HCT116 (cell line): ENCODE results near the gene DENR. TPM values are rescaled to one million over a fixed set of nuclear protein-coding genes. Genes with fewer than 3 reads are reported as not detected.

Experiments used
- ATAC-seq: fragments of 200-7000 bp; cut with Tn5 transposase; 2 replicates; pipeline ENCODE4 v1.9.1; 2020; ENCODE audit warnings: mild to moderate bottlenecking, moderate library complexity
- BruUV-seq: library from RNA; stranded (reverse); fragments of 400-500 nt; replicated peaks from 2 replicates; lab custom pipeline; 2021; lab: Mats Ljungman, UMichigan
- CTCF ChIA-PET: fragments of 300-600 bp; sonication (Branson Sonifier 250); formaldehyde crosslinking; loops from one replicate; lab custom pipeline; 2021; ENCODE audit warnings: antibody characterized with exemption; lab: Charles Lee
- POLR2A ChIA-PET: fragments of 300-600, 350-600 bp; sonication (Branson Sonifier 250); formaldehyde crosslinking; loops from one replicate; lab custom pipeline; 2021; ENCODE audit warnings: antibody characterized with exemption; lab: Charles Lee
- RAD21 ChIA-PET, 2 experiments: fragments of 300-600 bp; sonication (Branson Sonifier 250); formaldehyde crosslinking; loops; one replicate each; lab custom pipeline; 2023; ENCODE audit warnings: low total read pairs in 2 of 2; ENCODE audit not compliant: uncharacterized antibody in 2 of 2, unreplicated experiment in 2 of 2, low non-redundant PET in 1 of 2; lab: Charles Lee
- DNase-seq: peaks from one replicate; pipeline ENCODE4 v3.0.0-alpha.2; 2010; ENCODE audit warnings: low read depth, low spot score
- H2AFZ ChIP-seq: fragments of 200-600 bp; shearing (Covaris generic), sonication (generic); 2 replicates; pipeline ENCODE4 v1.6.1; 2017; ENCODE audit warnings: low read depth, mixed run types, mixed read lengths, antibody characterized with exemption, low read length; ENCODE audit not compliant: poor library complexity, severe bottlenecking
- H3K27ac ChIP-seq: 2 replicates; pipeline ENCODE4 v1.5.1; 2012; ENCODE audit warnings: low read depth, low read length
- H3K27me3 ChIP-seq: fragments of 200-600 bp; sonication (generic); 2 replicates; pipeline ENCODE4 v1.6.1; 2016; ENCODE audit warnings: mixed run types, low read length, mixed read lengths; ENCODE audit not compliant: insufficient read depth
- H3K36me3 ChIP-seq, 2 experiments: fragments of 200-500 bp in 1 of 2; fragments of 200-600 bp in 1 of 2; sonication (Bioruptor generic) in 1 of 2; sonication (generic) in 1 of 2; 2 replicates each; pipeline versions ENCODE4 v1.5.1 to v1.6.1; 2014 to 2016; ENCODE audit warnings: low read length in 2 of 2, inconsistent platforms in 1 of 2, mixed read lengths in 1 of 2, mixed run types in 1 of 2; ENCODE audit not compliant: insufficient read depth in 2 of 2, control insufficient read depth in 1 of 2
- H3K4me1 ChIP-seq, 2 experiments: fragments of 200-600 bp in 1 of 2; sonication (generic) in 1 of 2; 2 replicates each; pipeline versions ENCODE4 v1.5.1 to v1.6.1; 2012 to 2017; ENCODE audit warnings: low read length in 2 of 2, inconsistent platforms in 1 of 2, mild to moderate bottlenecking in 1 of 2, mixed read lengths in 1 of 2, mixed run types in 1 of 2, moderate library complexity in 1 of 2; ENCODE audit not compliant: insufficient read depth in 2 of 2, control insufficient read depth in 1 of 2
- H3K4me2 ChIP-seq: fragments of 200-600 bp; sonication (generic); 2 replicates; pipeline ENCODE4 v1.6.1; 2017; ENCODE audit warnings: mixed run types, low read length, mixed read lengths
- H3K4me3 ChIP-seq, 2 experiments: fragments of 200-600 bp in 1 of 2; sonication (generic) in 1 of 2; replicated peaks in 1 of 2; 2 replicates each; pipeline ENCODE4 v1.5.1; 2011 to 2016; ENCODE audit warnings: low read length in 2 of 2, control low read depth in 1 of 2, low read depth in 1 of 2, mild to moderate bottlenecking in 1 of 2, mixed read lengths in 1 of 2, mixed run types in 1 of 2
- H3K79me2 ChIP-seq: fragments of 200-600 bp; sonication (generic); 2 replicates; pipeline ENCODE4 v1.6.1; 2017; ENCODE audit warnings: mild to moderate bottlenecking, mixed run types, low read length, moderate library complexity, mixed read lengths; ENCODE audit not compliant: insufficient read depth
- H3K9ac ChIP-seq: fragments of 200-600 bp; sonication (generic); 2 replicates; pipeline ENCODE4 v1.6.1; 2016; ENCODE audit warnings: low read length, mixed read lengths
- H3K9me2 ChIP-seq: fragments of 200-600 bp; sonication (generic), shearing (Covaris generic); 2 replicates; pipeline ENCODE4 v1.6.1; 2017; ENCODE audit warnings: mixed run types, mild to moderate bottlenecking, moderate library complexity; ENCODE audit not compliant: insufficient read depth
- H3K9me3 ChIP-seq, 2 experiments: fragments of 200-500 bp in 1 of 2; fragments of 200-600 bp in 1 of 2; sonication (Bioruptor generic) in 1 of 2; sonication (generic) in 1 of 2; 2 replicates each; pipeline ENCODE4 v1.6.1; 2014 to 2017; ENCODE audit warnings: low read length in 2 of 2, mixed read lengths in 2 of 2, inconsistent platforms in 1 of 2, low read depth in 1 of 2, mild to moderate bottlenecking in 1 of 2, mixed run types in 1 of 2, moderate library complexity in 1 of 2; ENCODE audit not compliant: control insufficient read depth in 1 of 2, insufficient read depth in 1 of 2
- H4K20me1 ChIP-seq: fragments of 200-600 bp; sonication (generic), shearing (Covaris generic); 2 replicates; pipeline ENCODE4 v1.6.1; 2017; ENCODE audit warnings: mixed run types, mild to moderate bottlenecking, moderate library complexity; ENCODE audit not compliant: insufficient read depth
- CBX3 ChIP-seq: IDR thresholded peaks from 2 replicates; pipeline ENCODE4 v1.6.1; 2012; ENCODE audit warnings: low read depth
- EGR1 ChIP-seq: IDR thresholded peaks from 2 replicates; pipeline ENCODE4 v1.6.1; 2012; ENCODE audit warnings: low read depth
- EZH2 ChIP-seq: fragments of 200-600 bp; sonication (generic); IDR thresholded peaks from 2 replicates; pipeline ENCODE4 v1.6.1; 2017; ENCODE audit warnings: antibody characterized with exemption, mixed run types
- EZH2phosphoT487 ChIP-seq: fragments of 200-600 bp; IDR thresholded peaks from 2 replicates; pipeline ENCODE4 v1.6.1; 2018; ENCODE audit warnings: antibody characterized with exemption, borderline replicate concordance
- FOSL1 ChIP-seq: IDR thresholded peaks from 2 replicates; pipeline ENCODE4 v1.6.1; 2012; ENCODE audit warnings: low read depth
- JUND ChIP-seq: IDR thresholded peaks from 2 replicates; pipeline ENCODE4 v1.6.1; 2012
- RAD21 ChIP-seq: IDR thresholded peaks from 2 replicates; pipeline ENCODE4 v1.6.1; 2012; ENCODE audit warnings: low read depth, mild to moderate bottlenecking
- SIN3A ChIP-seq: IDR thresholded peaks from 2 replicates; pipeline ENCODE4 v1.6.1; 2012; ENCODE audit warnings: low read depth
- SRF ChIP-seq: IDR thresholded peaks from 2 replicates; pipeline ENCODE4 v1.6.1; 2012; ENCODE audit warnings: low read depth
- TCF7L2 ChIP-seq: IDR thresholded peaks from 2 replicates; pipeline ENCODE4 v1.7.0; 2011; ENCODE audit warnings: borderline replicate concordance, inconsistent platforms; ENCODE audit not compliant: insufficient read depth, insufficient read length; ENCODE audit errors: extremely low read depth
- ZFX ChIP-seq: fragments of 450-650 bp; IDR thresholded peaks from 2 replicates; pipeline ENCODE4 v1.6.1; 2017
- intact Hi-C: fragments of 100-400 bp; cut with micrococcal nuclease; formaldehyde crosslinking; loops from 2 replicates; pipeline ENCODE4 v1.10.0; 2022
- total RNA-seq: library from RNA; stranded (reverse); gene quantifications from one replicate; pipeline ENCODE4 v1.2.1, GENCODE V29; 2021; ENCODE audit not compliant: unreplicated experiment
- TF ChIP-seq, protein P1 (sequence below): IDR thresholded peaks from 2 replicates; pipeline ENCODE4 v1.6.1; 2012; ENCODE audit warnings: low read depth
- TF ChIP-seq, protein P2 (sequence below): IDR thresholded peaks from 2 replicates; pipeline ENCODE4 v1.6.1; 2011; ENCODE audit warnings: mild to moderate bottlenecking, low read length, moderate library complexity; ENCODE audit not compliant: insufficient replicate concordance; ENCODE audit errors: extremely low read depth
- TF ChIP-seq, protein P3 (sequence below): IDR thresholded peaks from 2 replicates; pipeline ENCODE4 v1.6.1; 2012

DENR gene
- total RNA-seq, 1 experiment from 2014 or later: 59.1 TPM

DNA sequence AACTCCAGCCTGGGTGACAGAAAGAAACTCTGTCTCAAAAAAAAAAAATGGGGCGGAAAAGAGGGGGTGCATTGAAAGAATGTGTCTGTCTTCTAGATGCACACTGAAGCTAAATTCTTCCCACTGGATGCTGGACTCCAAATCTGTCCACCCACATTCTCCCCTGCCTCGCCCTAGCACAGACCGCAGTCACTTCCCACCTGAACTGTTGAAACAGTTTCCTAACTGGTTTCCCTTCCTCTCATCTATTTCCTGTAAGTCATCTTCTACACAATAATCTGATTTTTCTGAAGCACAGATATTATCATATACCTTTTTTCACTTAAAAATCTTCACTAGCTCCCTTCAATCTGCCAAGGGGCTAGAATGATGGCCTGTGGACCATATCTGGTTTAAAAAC is 20.5 kb upstream of the DENR start:
- no peaks in the 10 kb centered on the region for H3K79me2 ChIP-seq
- H3K27me3 ChIP-seq: no peaks in the 10 kb centered on the region
- H3K4me3 ChIP-seq: no peak overlapping the region
- RAD21 ChIA-PET: interaction anchor here in 1 of 2 experiments (0.8 kb wide), 1 partner anchor 154 kb away, joined by 3 read pairs; no protein-coding TSS in a partner anchor
- H3K4me1 ChIP-seq: no peaks in the 10 kb centered on the region
- H2AFZ ChIP-seq: no peak overlapping the region
- no peak overlapping the region for H3K9ac ChIP-seq
- TF ChIP-seq, protein P1, sequence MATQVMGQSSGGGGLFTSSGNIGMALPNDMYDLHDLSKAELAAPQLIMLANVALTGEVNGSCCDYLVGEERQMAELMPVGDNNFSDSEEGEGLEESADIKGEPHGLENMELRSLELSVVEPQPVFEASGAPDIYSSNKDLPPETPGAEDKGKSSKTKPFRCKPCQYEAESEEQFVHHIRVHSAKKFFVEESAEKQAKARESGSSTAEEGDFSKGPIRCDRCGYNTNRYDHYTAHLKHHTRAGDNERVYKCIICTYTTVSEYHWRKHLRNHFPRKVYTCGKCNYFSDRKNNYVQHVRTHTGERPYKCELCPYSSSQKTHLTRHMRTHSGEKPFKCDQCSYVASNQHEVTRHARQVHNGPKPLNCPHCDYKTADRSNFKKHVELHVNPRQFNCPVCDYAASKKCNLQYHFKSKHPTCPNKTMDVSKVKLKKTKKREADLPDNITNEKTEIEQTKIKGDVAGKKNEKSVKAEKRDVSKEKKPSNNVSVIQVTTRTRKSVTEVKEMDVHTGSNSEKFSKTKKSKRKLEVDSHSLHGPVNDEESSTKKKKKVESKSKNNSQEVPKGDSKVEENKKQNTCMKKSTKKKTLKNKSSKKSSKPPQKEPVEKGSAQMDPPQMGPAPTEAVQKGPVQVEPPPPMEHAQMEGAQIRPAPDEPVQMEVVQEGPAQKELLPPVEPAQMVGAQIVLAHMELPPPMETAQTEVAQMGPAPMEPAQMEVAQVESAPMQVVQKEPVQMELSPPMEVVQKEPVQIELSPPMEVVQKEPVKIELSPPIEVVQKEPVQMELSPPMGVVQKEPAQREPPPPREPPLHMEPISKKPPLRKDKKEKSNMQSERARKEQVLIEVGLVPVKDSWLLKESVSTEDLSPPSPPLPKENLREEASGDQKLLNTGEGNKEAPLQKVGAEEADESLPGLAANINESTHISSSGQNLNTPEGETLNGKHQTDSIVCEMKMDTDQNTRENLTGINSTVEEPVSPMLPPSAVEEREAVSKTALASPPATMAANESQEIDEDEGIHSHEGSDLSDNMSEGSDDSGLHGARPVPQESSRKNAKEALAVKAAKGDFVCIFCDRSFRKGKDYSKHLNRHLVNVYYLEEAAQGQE: no peak
- TF ChIP-seq SIN3A: no peak
- TF ChIP-seq TCF7L2: no peak
- TF ChIP-seq, protein P2, sequence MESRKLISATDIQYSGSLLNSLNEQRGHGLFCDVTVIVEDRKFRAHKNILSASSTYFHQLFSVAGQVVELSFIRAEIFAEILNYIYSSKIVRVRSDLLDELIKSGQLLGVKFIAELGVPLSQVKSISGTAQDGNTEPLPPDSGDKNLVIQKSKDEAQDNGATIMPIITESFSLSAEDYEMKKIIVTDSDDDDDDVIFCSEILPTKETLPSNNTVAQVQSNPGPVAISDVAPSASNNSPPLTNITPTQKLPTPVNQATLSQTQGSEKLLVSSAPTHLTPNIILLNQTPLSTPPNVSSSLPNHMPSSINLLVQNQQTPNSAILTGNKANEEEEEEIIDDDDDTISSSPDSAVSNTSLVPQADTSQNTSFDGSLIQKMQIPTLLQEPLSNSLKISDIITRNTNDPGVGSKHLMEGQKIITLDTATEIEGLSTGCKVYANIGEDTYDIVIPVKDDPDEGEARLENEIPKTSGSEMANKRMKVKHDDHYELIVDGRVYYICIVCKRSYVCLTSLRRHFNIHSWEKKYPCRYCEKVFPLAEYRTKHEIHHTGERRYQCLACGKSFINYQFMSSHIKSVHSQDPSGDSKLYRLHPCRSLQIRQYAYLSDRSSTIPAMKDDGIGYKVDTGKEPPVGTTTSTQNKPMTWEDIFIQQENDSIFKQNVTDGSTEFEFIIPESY: no peak
- TF ChIP-seq EZH2: no peak
- no peak for TF ChIP-seq RAD21
- TF ChIP-seq EGR1: no peak
- TF ChIP-seq SRF: no peak
- TF ChIP-seq, protein P3, sequence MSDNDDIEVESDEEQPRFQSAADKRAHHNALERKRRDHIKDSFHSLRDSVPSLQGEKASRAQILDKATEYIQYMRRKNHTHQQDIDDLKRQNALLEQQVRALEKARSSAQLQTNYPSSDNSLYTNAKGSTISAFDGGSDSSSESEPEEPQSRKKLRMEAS: no peak
- no peak for TF ChIP-seq EZH2phosphoT487
- TF ChIP-seq FOSL1: no peak
- no peak for TF ChIP-seq JUND
- TF ChIP-seq CBX3: no peak
- no peak for TF ChIP-seq ZFX
- TF ChIP-seq, all 23 proteins: peak for 0
- no peak for DNase-seq
- ATAC-seq: no peak
- CTCF ChIA-PET: no interaction called here
- no TSS peak for BruUV-seq
- H3K4me2 ChIP-seq: no peak overlapping the region
- no peaks in the 10 kb centered on the region for H3K9me3 ChIP-seq
- intact Hi-C loops: no loop called here
- POLR2A ChIA-PET: no interaction called here
- H4K20me1 ChIP-seq: no peaks in the 10 kb centered on the region
- no peaks in the 10 kb centered on the region for H3K36me3 ChIP-seq
- H3K27ac ChIP-seq: no peak overlapping the region
- H3K9me2 ChIP-seq: no peaks in the 10 kb centered on the region
